Uterus (tissue), 4 donors: ENCODE data around the gene ROM1. TPM values are rescaled to one million over a fixed set of nuclear protein-coding genes. Genes with fewer than 3 reads are reported as not detected.
A peak's percentile ranks its signal among the peaks of the same experiment; 100 is the strongest.

Source experiments
- DNase-seq, 2 donors: peaks; one replicate each; pipeline ENCODE4 v3.0.0-alpha.2; 2019 to 2020
- H3K27ac ChIP-seq, 2 donors: fragments of 200-600 bp; sonication (generic); 1 replicate in 1 of 2; 2 replicates in 1 of 2; pipeline ENCODE4 v1.5.1; 2016 to 2018
- H3K27me3 ChIP-seq, 2 donors: fragments of 200-600 bp; sonication (generic); one replicate each; pipeline ENCODE4 v1.5.1; 2018 to 2019; ENCODE audit warnings: control low read depth in 1 of 2
- H3K36me3 ChIP-seq, 2 donors: fragments of 200-600 bp; sonication (generic); one replicate each; pipeline ENCODE4 v1.5.1; 2019; ENCODE audit warnings: control low read depth in 1 of 2
- H3K4me1 ChIP-seq, 2 donors: fragments of 200-600 bp; sonication (generic); one replicate each; pipeline ENCODE4 v1.5.1; 2018 to 2019; ENCODE audit warnings: control low read depth in 1 of 2
- H3K4me3 ChIP-seq, 2 donors: fragments of 200-600 bp; sonication (generic); 1 replicate in 1 of 2; 2 replicates in 1 of 2; pipeline ENCODE4 v1.5.1; 2018 to 2019; ENCODE audit warnings: mild to moderate bottlenecking in 1 of 2
- H3K9me3 ChIP-seq, 2 donors: fragments of 200-600 bp; sonication (generic); one replicate each; pipeline ENCODE4 v1.5.1; 2019; ENCODE audit warnings: control low read depth in 1 of 2
- CTCF ChIP-seq, 4 experiments: fragments of 200-600 bp in 2 of 4; fragments of 450-650 bp in 2 of 4; sonication (generic) in 2 of 4; IDR thresholded peaks; one replicate each; pipeline ENCODE4 v1.5.1; 2016 to 2019; ENCODE audit warnings: antibody characterized with exemption in 4 of 4, mild to moderate bottlenecking in 2 of 4, moderate library complexity in 1 of 4
- POLR2A ChIP-seq, 2 donors: fragments of 450-650 bp; IDR thresholded peaks; one replicate each; pipeline ENCODE4 v1.6.1; 2016; ENCODE audit warnings: antibody characterized with exemption in 2 of 2, mild to moderate bottlenecking in 1 of 2, moderate library complexity in 1 of 2
- intact Hi-C: fragments of 100-400 bp; cut with DNase I; formaldehyde crosslinking; loops from one replicate; pipeline ENCODE4 v1.15.1; 2023; ENCODE audit warnings: low total_unique reads
- microRNA-seq: library from miRNA; unstranded; fragments of <30 nt; microRNA quantifications from one replicate; pipeline ENCODE4, GENCODE V29; 2016; ENCODE audit warnings: borderline microRNAs expressed, borderline replicate concordance
- small RNA-seq: library from RNA; depleted of rRNA; stranded (forward); fragments of <200 nt; gene quantifications from one replicate; pipeline ENCODE3, GENCODE V24; 2016
- total RNA-seq, 4 donors: library from RNA; depleted of rRNA in 3 of 4; stranded (reverse); fragments of >200 nt in 3 of 4; gene quantifications; one replicate each; pipeline versions ENCODE4 v1.1.0 to v1.2.4, GENCODE V29; 2014 to 2023
- donor health status: DM: yes; HTN: yes; CAD: no.

Gene ROM1
- total RNA-seq, 4 donors from 2014 or later = 0.77 to 11.9 (median 5.3) TPM; not detected in 1

GRCh38 chr11:62652161-62653006 is 39.3 kb downstream of the ROM1 start:
- Histone ChIP-seq H3K27ac (peak overlapping the region; percentile 86 to 92), H3K9me3 (no peaks in the 10 kb centered on the region), H3K4me3 (peak overlapping the region; percentile 74 to 93), H3K36me3 (no peaks in the 10 kb centered on the region), H3K4me1 (peaks cover 0 to 1% of the 10 kb centered on the region in 2 donors), H3K27me3 (no peaks in the 10 kb centered on the region)
- TF ChIP-seq CTCF (IDR thresholded peaks at IDR 0.05) = no peak
- no peak for TF ChIP-seq POLR2A (IDR thresholded peaks at IDR 0.05)
- intact Hi-C loops = no loop called here
- DNase-seq = no peak

GRCh38 chr11:62654297-62654696 is 41.2 kb downstream of the ROM1 start:
- TF ChIP-seq POLR2A (IDR thresholded peaks at IDR 0.05) = no peak
- no peak for TF ChIP-seq CTCF (IDR thresholded peaks at IDR 0.05)
- no peak overlapping the region for H3K27ac ChIP-seq
- DNase-seq = no peak
- no peaks in the 10 kb centered on the region for H3K4me1 ChIP-seq
- no peak overlapping the region for H3K4me3 ChIP-seq
- H3K9me3 ChIP-seq = no peaks in the 10 kb centered on the region
- H3K27me3 ChIP-seq = no peaks in the 10 kb centered on the region
- intact Hi-C loops = no loop called here
- no peaks in the 10 kb centered on the region for H3K36me3 ChIP-seq

GRCh38 chr11:62656796-62657429 is 43.9 kb downstream of the ROM1 start:
- Histone ChIP-seq H3K36me3 (no peaks in the 10 kb centered on the region), H3K27ac (no peak overlapping the region), H3K4me3 (no peak overlapping the region), H3K27me3 (no peaks in the 10 kb centered on the region), H3K4me1 (no peaks in the 10 kb centered on the region), H3K9me3 (no peaks in the 10 kb centered on the region)
- DNase-seq = no peak
- TF ChIP-seq CTCF (IDR thresholded peaks at IDR 0.05) (no peak), POLR2A (IDR thresholded peaks at IDR 0.05) (no peak)
- intact Hi-C loops = no loop called here

GRCh38 chr11:62664405-62665074 is 51.5 kb downstream of the ROM1 start:
- intact Hi-C loops = no loop called here
- H3K9me3 ChIP-seq = no peaks in the 10 kb centered on the region
- no peaks in the 10 kb centered on the region for H3K36me3 ChIP-seq
- H3K27ac ChIP-seq = peak overlapping the region; percentile 88 to 89
- no peaks in the 10 kb centered on the region for H3K27me3 ChIP-seq
- H3K4me1 ChIP-seq = peaks cover 9 to 12% of the 10 kb centered on the region in 2 donors
- peak overlapping the region; percentile 75 to 92 for H3K4me3 ChIP-seq
- DNase-seq = peak in 1 of 2 donors; percentile 38
- no peak for TF ChIP-seq CTCF (IDR thresholded peaks at IDR 0.05)
- no peak for TF ChIP-seq POLR2A (IDR thresholded peaks at IDR 0.05)

Small RNA genes within 50 kb of the gene (microRNA-seq; reads per million reads assigned to microRNA genes)
- not detected for gene MIR6747

Small RNA genes within 50 kb of the gene (small RNA-seq; reads per million reads assigned to genes)
- gene AP001458.1 = not detected
- gene MIR6747 = not detected

Other genes with a start within 250 kb of the ROM1 start
- gene SCGB1A1, start 194.2 kb upstream of the ROM1 start, total RNA-seq = not detected
- 1,000 to 10,000 TPM in 1 of 4 donors, 100 to 1,000 TPM in 3; 452 to 1,353 (median 779) TPM for gene AHNAK, start 66.5 kb upstream of the ROM1 start, total RNA-seq
- 1,000 to 10,000 TPM; 1,301 to 1,426 (median 1,363) TPM for gene EEF1G, start 39.4 kb upstream of the ROM1 start, total RNA-seq
- 10 to 100 TPM in 1 of 4 donors, 1 to 10 TPM in 3; 7.1 to 19.3 (median 8.6) TPM for gene TUT1, start 21.7 kb upstream of the ROM1 start, total RNA-seq
- 100 to 1,000 TPM in 2 of 4 donors, 10 to 100 TPM in 2; 37.9 to 120 (median 78.2) TPM for gene MTA2, start 11.4 kb upstream of the ROM1 start, total RNA-seq
- gene EML3, start 482 bp upstream of the ROM1 start, total RNA-seq = 100 to 1,000 TPM in 1 of 4 donors, 10 to 100 TPM in 3; 17.9 to 126 (median 36.8) TPM
- gene B3GAT3, start 8.7 kb downstream of the ROM1 start, total RNA-seq = 10 to 100 TPM; 17.7 to 50.4 (median 23.1) TPM
- 100 to 1,000 TPM in 3 of 4 donors, 10 to 100 TPM in 1; 56.9 to 513 (median 270) TPM for gene GANAB, start 33.4 kb downstream of the ROM1 start, total RNA-seq
- 10 to 100 TPM in 3 of 4 donors, 1 to 10 TPM in 1; 4.9 to 27.4 (median 18.8) TPM for gene INTS5, start 40.0 kb downstream of the ROM1 start, total RNA-seq
- 10 to 100 TPM in 3 of 4 donors, 1 to 10 TPM in 1; 4.6 to 35.7 (median 19.5) TPM for gene C11orf98, start 52.0 kb downstream of the ROM1 start, total RNA-seq
- 10 to 100 TPM in 2 of 4 donors, 1 to 10 TPM in 1, not detected in 1; 7.7 to 25.9 (median 12.6) TPM for gene CSKMT, start 52.1 kb downstream of the ROM1 start, total RNA-seq
- gene UQCC3, start 58.4 kb downstream of the ROM1 start, total RNA-seq = 1 to 10 TPM in 3 of 4 donors, under 1 TPM in 1; 0.51 to 6.6 (median 3.4) TPM
- 10 to 100 TPM in 1 of 4 donors, 1 to 10 TPM in 2, not detected in 1; 3.5 to 18.2 (median 6.9) TPM for gene LBHD1, start 59.0 kb downstream of the ROM1 start, total RNA-seq
- 100 to 1,000 TPM in 2 of 4 donors, 10 to 100 TPM in 2; 55.4 to 276 (median 102) TPM for gene UBXN1, start 65.8 kb downstream of the ROM1 start, total RNA-seq
- 10 to 100 TPM; 36.2 to 50.6 (median 41.4) TPM for gene LRRN4CL, start 76.3 kb downstream of the ROM1 start, total RNA-seq
- gene BSCL2, start 94.2 kb downstream of the ROM1 start, total RNA-seq = 10 to 100 TPM; 24.1 to 46.7 (median 34.4) TPM
- gene GNG3, start 94.4 kb downstream of the ROM1 start, total RNA-seq = under 1 TPM in 1 of 4 donors, not detected in 3; 0.52 TPM
- gene HNRNPUL2, start 114.2 kb downstream of the ROM1 start, total RNA-seq = 10 to 100 TPM; 17.7 to 58.3 (median 21.3) TPM
- gene TTC9C, start 115.2 kb downstream of the ROM1 start, total RNA-seq = 10 to 100 TPM in 2 of 4 donors, 1 to 10 TPM in 2; 1.3 to 32.4 (median 16.3) TPM
- 10 to 100 TPM in 3 of 4 donors, under 1 TPM in 1; 0.59 to 28.9 (median 18.3) TPM for gene ZBTB3, start 140.9 kb downstream of the ROM1 start, total RNA-seq
- gene POLR2G, start 148.3 kb downstream of the ROM1 start, total RNA-seq = 10 to 100 TPM; 55.0 to 97.6 (median 76.0) TPM
- 10 to 100 TPM in 3 of 4 donors, 1 to 10 TPM in 1; 6.8 to 34.3 (median 24.1) TPM for gene TAF6L, start 158.1 kb downstream of the ROM1 start, total RNA-seq
- gene TMEM179B, start 174.1 kb downstream of the ROM1 start, total RNA-seq = 10 to 100 TPM; 22.3 to 83.8 (median 34.2) TPM
- 10 to 100 TPM in 2 of 4 donors, 1 to 10 TPM in 2; 1.0 to 28.0 (median 10.0) TPM for gene TMEM223, start 178.7 kb downstream of the ROM1 start, total RNA-seq
- gene NXF1, start 192.2 kb downstream of the ROM1 start, total RNA-seq = 10 to 100 TPM; 41.0 to 96.2 (median 50.2) TPM
- gene STX5, start 218.8 kb downstream of the ROM1 start, total RNA-seq = 10 to 100 TPM; 36.5 to 73.5 (median 55.2) TPM
- gene TEX54, start 219.6 kb downstream of the ROM1 start, total RNA-seq = not detected
- gene WDR74, start 226.3 kb downstream of the ROM1 start, total RNA-seq = 10 to 100 TPM in 3 of 4 donors, 1 to 10 TPM in 1; 10.0 to 66.0 (median 35.0) TPM